Neuronal stem cell (in vitro differentiated cells): ENCODE results near the gene NCLN.
A peak's percentile ranks its signal among the peaks of the same experiment; 100 is the strongest.
"Not testable (repeated sequence)": the region's sequence is repeated elsewhere in the genome, so short reads cannot be mapped to it uniquely, and the experiment has no call there.

ENCODE experiments used
- DNase-seq: peaks from one replicate; pipeline ENCODE4 v3.0.0-alpha.2; 2013; ENCODE audit warnings: low spot score
- H2AFZ ChIP-seq: one replicate; pipeline ENCODE4 v1.6.1; 2013; ENCODE audit warnings: mild to moderate bottlenecking, low read length, inconsistent platforms
- H2AK5ac ChIP-seq: 2 replicates; pipeline ENCODE4 v1.6.1; 2013; ENCODE audit warnings: low read depth, mild to moderate bottlenecking, inconsistent platforms, low read length, moderate library complexity, mixed read lengths
- H2BK120ac ChIP-seq: 2 replicates; pipeline ENCODE4 v1.6.1; 2013; ENCODE audit warnings: low read depth, mild to moderate bottlenecking, inconsistent platforms, low read length, moderate library complexity, mixed read lengths
- H2BK12ac ChIP-seq: one replicate; pipeline ENCODE4 v1.6.1; 2013; ENCODE audit warnings: low read length, inconsistent platforms
- H2BK15ac ChIP-seq: 2 replicates; pipeline ENCODE4 v1.6.1; 2013; ENCODE audit warnings: mild to moderate bottlenecking, low read length, inconsistent platforms, mixed read lengths
- H2BK5ac ChIP-seq: one replicate; pipeline ENCODE4 v1.6.1; 2013; ENCODE audit warnings: inconsistent platforms, mild to moderate bottlenecking, low read length, moderate library complexity
- H3K14ac ChIP-seq: one replicate; pipeline ENCODE4 v1.6.1; 2013; ENCODE audit warnings: low read length, inconsistent platforms
- H3K18ac ChIP-seq: 2 replicates; pipeline ENCODE4 v1.6.1; 2013; ENCODE audit warnings: low read length, inconsistent platforms
- H3K23ac ChIP-seq: 2 replicates; pipeline ENCODE4 v1.6.1; 2013; ENCODE audit warnings: low read depth, mild to moderate bottlenecking, mixed read lengths, low read length, inconsistent platforms; ENCODE audit not compliant: poor library complexity
- H3K27ac ChIP-seq: replicated peaks from 3 replicates; pipeline ENCODE4 v1.5.1; 2013; ENCODE audit warnings: low read length, inconsistent platforms
- H3K27me3 ChIP-seq, 3 experiments: 2 replicates each; pipeline ENCODE4 v1.6.1; 2013; ENCODE audit warnings: low read length in 3 of 3, mild to moderate bottlenecking in 2 of 3, inconsistent platforms in 1 of 3, low read depth in 1 of 3, mixed read lengths in 1 of 3, moderate library complexity in 1 of 3; ENCODE audit not compliant: control insufficient read depth in 3 of 3, insufficient read depth in 3 of 3
- H3K36me3 ChIP-seq, 2 donors: replicated peaks in 1 of 2; 2 replicates each; pipeline ENCODE4 v1.6.1; 2013; ENCODE audit warnings: low read length in 2 of 2; ENCODE audit not compliant: control insufficient read depth in 2 of 2, insufficient read depth in 2 of 2
- H3K4ac ChIP-seq: 2 replicates; pipeline ENCODE4 v1.6.1; 2013; ENCODE audit warnings: inconsistent platforms, mild to moderate bottlenecking, low read length, moderate library complexity
- H3K4me1 ChIP-seq, 2 donors: 1 replicate in 1 of 2; 2 replicates in 1 of 2; pipeline ENCODE4 v1.6.1; 2013; ENCODE audit warnings: low read length in 2 of 2, low read depth in 1 of 2; ENCODE audit not compliant: control insufficient read depth in 2 of 2, insufficient read depth in 1 of 2
- H3K4me2 ChIP-seq: one replicate; pipeline ENCODE4 v1.6.1; 2013; ENCODE audit warnings: mild to moderate bottlenecking, low read length, inconsistent platforms; ENCODE audit not compliant: insufficient read depth, poor library complexity, severe bottlenecking
- H3K4me3 ChIP-seq, 2 donors: 2 replicates each; pipeline ENCODE4 v1.5.1; 2013; ENCODE audit warnings: low read length in 2 of 2, mild to moderate bottlenecking in 2 of 2, inconsistent platforms in 1 of 2, moderate library complexity in 1 of 2
- H3K79me1 ChIP-seq: one replicate; pipeline ENCODE4 v1.6.1; 2013; ENCODE audit warnings: low read depth, mild to moderate bottlenecking, inconsistent platforms, low read length, moderate library complexity
- H3K9ac ChIP-seq: one replicate; pipeline ENCODE4 v1.6.1; 2013; ENCODE audit warnings: mild to moderate bottlenecking, low read depth, low read length, inconsistent platforms; ENCODE audit not compliant: poor library complexity
- H3K9me3 ChIP-seq, 2 donors: replicated peaks in 1 of 2; 2 replicates each; pipeline versions ENCODE3 to v1.6.1; 2013; ENCODE audit warnings: low read length in 2 of 2, mild to moderate bottlenecking in 2 of 2, inconsistent platforms in 1 of 2, low read depth in 1 of 2, mixed read lengths in 1 of 2, moderate library complexity in 1 of 2; ENCODE audit not compliant: control insufficient read depth in 2 of 2, insufficient read depth in 1 of 2
- H4K8ac ChIP-seq: one replicate; pipeline ENCODE4 v1.6.1; 2013; ENCODE audit warnings: low read depth, mild to moderate bottlenecking, inconsistent platforms, low read length, moderate library complexity
- H4K91ac ChIP-seq: one replicate; pipeline ENCODE4 v1.6.1; 2013; ENCODE audit warnings: low read length, low read depth, mild to moderate bottlenecking, inconsistent platforms; ENCODE audit not compliant: poor library complexity
- WGBS, 2 donors: extraction: QIAGEN DNeasy Blood & Tissue Kit; methylation state at CpG; one replicate each; pipeline ENCODE4 v1.1.7; 2013; ENCODE audit warnings: missing lambda C conversion rate in 2 of 2, mixed read lengths in 1 of 2; ENCODE audit not compliant: insufficient read length in 2 of 2, insufficient replicate concordance in 1 of 2; ENCODE audit errors: extremely low coverage in 2 of 2; 5-methylcytosine and 5-hydroxymethylcytosine counted together

Gene NCLN

GRCh38 chr19:3167533-3168272 is 18.0 kb upstream of the NCLN start:
- DNase-seq: no peak
- Histone ChIP-seq H2BK5ac (peak overlapping the region; percentile 75), H4K8ac (no peak overlapping the region), H2BK15ac (no peak overlapping the region), H3K27ac (no peak overlapping the region), H3K4me2 (no peak overlapping the region), H3K36me3 (no peaks in the 10 kb centered on the region), H3K4me1 (peaks cover 0 to 2% of the 10 kb centered on the region in 2 donors), H3K18ac (peak overlapping the region; percentile 64), H3K4ac (no peak overlapping the region), H3K27me3 (peaks cover 0 to 3% (median 0%) of the 10 kb centered on the region in 3 experiments), H2AFZ (peak overlapping the region; percentile 16), H3K4me3 (no peak overlapping the region), H3K9ac (peak overlapping the region; percentile 44), H3K23ac (peak overlapping the region; percentile 65), H3K9me3 (no peaks in the 10 kb centered on the region), H3K79me1 (peaks cover 2% of the 10 kb centered on the region), H2BK120ac (peak overlapping the region; percentile 72), H2BK12ac (no peak overlapping the region), H2AK5ac (peak overlapping the region; percentile 56), H3K14ac (no peak overlapping the region), H4K91ac (no peak overlapping the region)
- WGBS, 2 donors: no CpG with 5 or more reads among the region's 13 CpGs

GRCh38 chr19:3171894-3172672 is 13.6 kb upstream of the NCLN start:
- Histone ChIP-seq H3K27me3 (no peaks in the 10 kb centered on the region), H3K9ac (no peak overlapping the region), H3K4me2 (no peak overlapping the region), H3K9me3 (no peaks in the 10 kb centered on the region), H3K4me1 (peaks cover 0 to 2% of the 10 kb centered on the region in 2 donors), H3K18ac (peak overlapping the region; percentile 59), H2BK5ac (no peak overlapping the region), H2BK12ac (peak overlapping the region; percentile 4), H3K4me3 (no peak overlapping the region), H3K14ac (no peak overlapping the region), H2BK120ac (no peak overlapping the region), H3K27ac (no peak overlapping the region), H3K4ac (no peak overlapping the region), H3K36me3 (no peaks in the 10 kb centered on the region), H3K79me1 (no peaks in the 10 kb centered on the region), H2AK5ac (peak overlapping the region; percentile 9), H4K91ac (no peak overlapping the region), H4K8ac (no peak overlapping the region), H3K23ac (no peak overlapping the region), H2BK15ac (no peak overlapping the region), H2AFZ (no peak overlapping the region)
- no CpG with 5 or more reads among the region's 15 CpGs for WGBS, 2 donors
- no peak for DNase-seq

GRCh38 chr19:3172673-3173000 is 13.1 kb upstream of the NCLN start:
- not testable (repeated sequence) for H3K4me2 ChIP-seq, H2BK12ac ChIP-seq, H3K4me3 ChIP-seq, H2BK15ac ChIP-seq, H3K9ac ChIP-seq, H3K9me3 ChIP-seq, H3K36me3 ChIP-seq, H3K4ac ChIP-seq, H3K4me1 ChIP-seq, H2AK5ac ChIP-seq, H3K79me1 ChIP-seq, H3K27ac ChIP-seq, H3K27me3 ChIP-seq, DNase-seq, H4K91ac ChIP-seq, H2BK120ac ChIP-seq, H3K14ac ChIP-seq, H2AFZ ChIP-seq, H2BK5ac ChIP-seq, H4K8ac ChIP-seq, H3K23ac ChIP-seq
- WGBS, 2 donors: no CpG with 5 or more reads among the region's 6 CpGs
- H3K18ac ChIP-seq: peak overlapping the region; percentile 59
